ENCODE results near the gene THEMIS2.

The THEMIS2 gene

DNA sequence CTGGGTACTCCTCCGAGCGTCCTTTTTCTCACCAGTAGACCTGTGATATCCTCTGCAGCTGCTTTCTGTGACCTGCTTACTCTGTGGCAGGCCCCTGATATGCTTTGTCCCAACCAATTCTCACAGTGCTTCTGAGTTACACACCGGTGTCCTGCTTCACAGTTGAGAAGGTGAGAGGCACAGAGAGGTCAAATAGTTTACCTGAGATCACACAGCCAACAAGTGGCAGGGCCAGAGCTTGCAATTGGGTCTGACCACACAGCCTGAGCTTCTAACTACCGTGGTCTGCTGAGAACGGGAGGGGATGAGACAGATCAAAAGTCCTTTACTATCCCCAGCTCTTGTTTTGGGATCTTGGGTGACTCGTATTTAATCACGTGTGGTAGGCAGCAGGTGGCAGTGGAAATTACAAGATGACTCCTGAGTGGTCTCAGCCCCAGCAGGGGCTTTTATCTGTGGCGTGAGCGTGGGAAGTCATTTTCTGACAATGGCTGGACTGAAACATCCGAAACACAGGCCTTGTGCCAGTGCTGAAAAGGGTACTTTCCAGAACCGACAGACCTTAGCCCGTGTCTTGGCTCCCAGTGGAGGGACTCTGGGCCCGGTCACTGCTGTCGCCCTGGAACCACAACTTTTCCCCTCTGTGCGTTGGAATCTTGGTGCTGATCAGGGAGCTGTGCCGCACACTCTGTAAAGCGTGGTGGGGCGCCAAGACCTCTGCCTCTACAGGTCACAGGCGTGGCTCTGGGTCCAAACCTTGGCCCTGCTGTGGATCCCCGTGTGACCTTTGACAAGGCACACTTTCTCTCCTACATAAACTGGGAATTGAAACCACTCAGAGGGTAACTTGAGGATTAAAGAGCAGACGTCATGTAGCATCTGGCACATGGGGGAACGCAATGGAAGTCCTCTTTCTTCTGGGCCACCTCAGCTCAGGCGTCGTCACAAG, 11.9 kb downstream of the THEMIS2 start:
- Histone ChIP-seq H3K18ac (ENCODE audit: low read depth in 1 of 2, low read length in 2 of 2) (no peak overlapping the region), H2BK5ac (ENCODE audit: low read depth, low read length, poor library complexity, severe bottlenecking) (no peak overlapping the region), H3K4ac (ENCODE audit: low read depth in 1 of 2, low read length in 2 of 2) (no peak overlapping the region), H3K36me3 (ENCODE audit: control insufficient read depth in 1 of 2, insufficient read depth in 2 of 2, low read depth in 1 of 2, low read length in 2 of 2) (peaks cover 48 to 49% of the 10 kb centered on the region in 2 experiments), H3K4me3 (ENCODE audit: insufficient read depth in 1 of 2, low read depth in 1 of 2, low read length in 2 of 2) (no peak overlapping the region), H3K9ac (ENCODE audit: low read length) (no peak overlapping the region), H3K14ac (ENCODE audit: low read length in 2 of 2) (no peak overlapping the region), H3K79me1 (replicated peaks; ENCODE audit: low read length, poor library complexity, severe bottlenecking) (no peaks in the 10 kb centered on the region), H2AK5ac (ENCODE audit: low read length, severe bottlenecking) (no peak overlapping the region), H3K27ac (ENCODE audit: low read length, poor library complexity, severe bottlenecking) (no peak overlapping the region), H3K27me3 (ENCODE audit: control insufficient read depth in 1 of 2, insufficient read depth in 1 of 2, low read length in 2 of 2) (no peaks in the 10 kb centered on the region), H4K8ac (ENCODE audit: low read length) (no peak overlapping the region), H2AFZ (ENCODE audit: low read depth, low read length) (no peak overlapping the region), H2BK15ac (ENCODE audit: low read depth, poor library complexity, severe bottlenecking) (no peak overlapping the region), H2BK12ac (ENCODE audit: low read length in 2 of 2) (no peak overlapping the region), H3K23ac (ENCODE audit: low read length in 2 of 2) (no peak overlapping the region), H3K9me3 (ENCODE audit: control insufficient read depth, low read length) (no peaks in the 10 kb centered on the region), H3K4me1 (ENCODE audit: control insufficient read depth, insufficient read depth, low read depth, low read length) (peaks cover 5% of the 10 kb centered on the region), H3K4me2 (ENCODE audit: low read length, poor library complexity, severe bottlenecking) (no peak overlapping the region), H4K91ac (ENCODE audit: low read length) (no peak overlapping the region), H2BK120ac (ENCODE audit: low read depth, low read length) (no peak overlapping the region)
- 94% methylated on average over 24 of the region's 24 CpGs for WGBS
- DNase-seq, result no peak

DNA sequence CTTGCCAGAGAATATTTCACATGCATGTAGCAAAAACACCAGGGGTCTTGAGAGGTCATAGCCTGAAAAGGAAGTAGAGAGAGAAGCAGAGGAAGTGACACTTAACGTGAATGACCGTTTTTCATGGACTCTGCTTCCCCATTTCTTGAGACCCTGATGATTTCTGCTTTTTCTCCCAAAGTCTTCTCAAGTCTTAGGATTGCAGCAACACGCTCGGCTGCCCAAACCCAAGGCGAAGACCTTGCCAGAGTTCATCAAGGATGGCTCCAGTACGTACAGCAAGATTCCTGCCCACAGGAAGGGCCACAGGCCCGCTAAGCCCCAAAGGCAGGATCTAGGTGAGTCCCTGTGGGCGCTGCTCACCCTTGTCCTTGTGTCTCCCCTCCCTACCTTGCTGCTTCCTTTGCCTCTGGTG, 12.8 kb downstream of the THEMIS2 start:
- Histone ChIP-seq H2BK15ac (ENCODE audit: low read depth, poor library complexity, severe bottlenecking) (no peak overlapping the region), H4K91ac (ENCODE audit: low read length) (no peak overlapping the region), H3K14ac (ENCODE audit: low read length in 2 of 2) (no peak overlapping the region), H2AK5ac (ENCODE audit: low read length, severe bottlenecking) (no peak overlapping the region), H4K8ac (ENCODE audit: low read length) (no peak overlapping the region), H2BK5ac (ENCODE audit: low read depth, low read length, poor library complexity, severe bottlenecking) (no peak overlapping the region), H3K36me3 (ENCODE audit: control insufficient read depth in 1 of 2, insufficient read depth in 2 of 2, low read depth in 1 of 2, low read length in 2 of 2) (peaks cover 41 to 53% of the 10 kb centered on the region in 2 experiments), H3K4me3 (ENCODE audit: insufficient read depth in 1 of 2, low read depth in 1 of 2, low read length in 2 of 2) (no peak overlapping the region), H3K79me1 (replicated peaks; ENCODE audit: low read length, poor library complexity, severe bottlenecking) (peaks cover 4% of the 10 kb centered on the region), H3K18ac (ENCODE audit: low read depth in 1 of 2, low read length in 2 of 2) (no peak overlapping the region), H2BK12ac (ENCODE audit: low read length in 2 of 2) (no peak overlapping the region), H2AFZ (ENCODE audit: low read depth, low read length) (no peak overlapping the region), H2BK120ac (ENCODE audit: low read depth, low read length) (no peak overlapping the region), H3K27me3 (ENCODE audit: control insufficient read depth in 1 of 2, insufficient read depth in 1 of 2, low read length in 2 of 2) (no peaks in the 10 kb centered on the region), H3K27ac (ENCODE audit: low read length, poor library complexity, severe bottlenecking) (no peak overlapping the region), H3K4me2 (ENCODE audit: low read length, poor library complexity, severe bottlenecking) (no peak overlapping the region), H3K4me1 (ENCODE audit: control insufficient read depth, insufficient read depth, low read depth, low read length) (peaks cover 6% of the 10 kb centered on the region), H3K9me3 (ENCODE audit: control insufficient read depth, low read length) (no peaks in the 10 kb centered on the region), H3K9ac (ENCODE audit: low read length) (no peak overlapping the region), H3K4ac (ENCODE audit: low read depth in 1 of 2, low read length in 2 of 2) (no peak overlapping the region), H3K23ac (ENCODE audit: low read length in 2 of 2) (no peak overlapping the region)
- WGBS, result 93% methylated on average over 8 of the region's 8 CpGs
- no peak for DNase-seq

DNA sequence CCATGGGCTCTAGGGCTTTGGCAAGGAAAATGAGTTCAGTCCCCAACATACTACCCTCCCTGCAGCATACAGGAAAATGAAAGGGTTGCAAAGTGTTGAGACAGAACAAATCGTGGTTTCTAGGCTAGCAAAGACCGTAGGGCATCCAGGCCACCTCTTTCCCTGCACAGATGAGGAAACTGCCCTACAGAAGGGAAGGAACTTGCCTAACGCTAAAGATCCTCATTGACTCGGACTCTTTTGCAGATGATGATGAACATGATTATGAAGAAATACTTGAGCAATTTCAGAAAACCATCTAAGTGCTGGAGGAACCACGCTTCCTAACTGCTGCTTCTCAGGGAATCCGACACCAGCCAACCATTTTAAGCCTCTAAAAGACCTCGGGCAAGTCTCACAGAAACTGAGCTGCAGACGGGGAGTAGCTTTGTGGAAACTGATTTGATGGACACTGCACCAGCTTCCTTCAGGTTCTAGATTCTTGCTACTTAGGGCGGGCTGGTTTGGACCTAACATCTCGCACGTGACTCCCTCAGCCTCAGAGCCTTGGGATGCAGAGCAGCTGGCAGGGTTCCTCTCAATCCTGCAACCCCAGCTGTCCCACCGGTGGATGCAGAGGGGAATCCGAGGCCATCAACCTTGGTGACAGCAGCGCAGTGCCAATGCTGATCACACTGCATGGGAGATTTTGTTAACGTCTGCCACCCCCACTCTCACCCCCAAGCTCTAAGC, 13.4 kb downstream of the THEMIS2 start:
- no peak for DNase-seq
- H3K36me3 ChIP-seq (ENCODE audit: control insufficient read depth in 1 of 2, insufficient read depth in 2 of 2, low read depth in 1 of 2, low read length in 2 of 2), result peaks cover 41 to 56% of the 10 kb centered on the region in 2 experiments
- no peak overlapping the region for H2AFZ ChIP-seq (ENCODE audit: low read depth, low read length)
- H2AK5ac ChIP-seq (ENCODE audit: low read length, severe bottlenecking), result no peak overlapping the region
- no peak overlapping the region for H3K4me3 ChIP-seq (ENCODE audit: insufficient read depth in 1 of 2, low read depth in 1 of 2, low read length in 2 of 2)
- 96% methylated on average over 13 of the region's 15 CpGs for WGBS
- peaks cover 4% of the 10 kb centered on the region for H3K79me1 ChIP-seq (replicated peaks; ENCODE audit: low read length, poor library complexity, severe bottlenecking)
- H3K9me3 ChIP-seq (ENCODE audit: control insufficient read depth, low read length), result no peaks in the 10 kb centered on the region
- H2BK15ac ChIP-seq (ENCODE audit: low read depth, poor library complexity, severe bottlenecking), result no peak overlapping the region
- no peak overlapping the region for H3K4me2 ChIP-seq (ENCODE audit: low read length, poor library complexity, severe bottlenecking)
- H3K23ac ChIP-seq (ENCODE audit: low read length in 2 of 2), result no peak overlapping the region
- no peak overlapping the region for H2BK12ac ChIP-seq (ENCODE audit: low read length in 2 of 2)
- no peak overlapping the region for H3K27ac ChIP-seq (ENCODE audit: low read length, poor library complexity, severe bottlenecking)
- no peak overlapping the region for H3K18ac ChIP-seq (ENCODE audit: low read depth in 1 of 2, low read length in 2 of 2)
- H3K14ac ChIP-seq (ENCODE audit: low read length in 2 of 2), result no peak overlapping the region
- H4K91ac ChIP-seq (ENCODE audit: low read length), result no peak overlapping the region
- no peak overlapping the region for H4K8ac ChIP-seq (ENCODE audit: low read length)
- H3K9ac ChIP-seq (ENCODE audit: low read length), result no peak overlapping the region
- no peaks in the 10 kb centered on the region for H3K27me3 ChIP-seq (ENCODE audit: control insufficient read depth in 1 of 2, insufficient read depth in 1 of 2, low read length in 2 of 2)
- no peak overlapping the region for H2BK120ac ChIP-seq (ENCODE audit: low read depth, low read length)
- H3K4ac ChIP-seq (ENCODE audit: low read depth in 1 of 2, low read length in 2 of 2), result no peak overlapping the region
- H2BK5ac ChIP-seq (ENCODE audit: low read depth, low read length, poor library complexity, severe bottlenecking), result no peak overlapping the region
- peaks cover 6% of the 10 kb centered on the region for H3K4me1 ChIP-seq (ENCODE audit: control insufficient read depth, insufficient read depth, low read depth, low read length)

DNA sequence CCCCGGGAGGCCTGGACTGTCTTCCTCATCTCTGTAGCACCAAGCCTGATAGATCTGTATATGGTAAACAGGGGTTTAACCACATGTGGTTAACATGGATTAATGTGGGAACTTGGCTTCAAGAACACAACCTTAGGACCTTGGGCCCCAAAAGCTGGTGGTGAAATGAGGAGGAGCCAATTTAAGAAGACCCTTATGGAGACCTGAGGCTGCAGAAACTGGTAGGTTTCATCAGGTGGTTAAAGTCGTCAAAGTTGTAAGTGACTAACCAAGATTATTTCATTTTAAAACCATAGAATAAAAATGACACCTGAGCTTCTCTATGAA, 14.0 kb downstream of the THEMIS2 start:
- H3K14ac ChIP-seq (ENCODE audit: low read length in 2 of 2), result no peak overlapping the region
- H2BK15ac ChIP-seq (ENCODE audit: low read depth, poor library complexity, severe bottlenecking), result no peak overlapping the region
- H3K79me1 ChIP-seq (replicated peaks; ENCODE audit: low read length, poor library complexity, severe bottlenecking), result peaks cover 4% of the 10 kb centered on the region
- no peak overlapping the region for H3K4me3 ChIP-seq (ENCODE audit: insufficient read depth in 1 of 2, low read depth in 1 of 2, low read length in 2 of 2)
- H2BK120ac ChIP-seq (ENCODE audit: low read depth, low read length), result no peak overlapping the region
- no peak overlapping the region for H2AFZ ChIP-seq (ENCODE audit: low read depth, low read length)
- DNase-seq, result no peak
- no peaks in the 10 kb centered on the region for H3K27me3 ChIP-seq (ENCODE audit: control insufficient read depth in 1 of 2, insufficient read depth in 1 of 2, low read length in 2 of 2)
- WGBS, result 100% methylated on average over 2 of the region's 2 CpGs
- H2BK5ac ChIP-seq (ENCODE audit: low read depth, low read length, poor library complexity, severe bottlenecking), result no peak overlapping the region
- no peak overlapping the region for H2BK12ac ChIP-seq (ENCODE audit: low read length in 2 of 2)
- no peak overlapping the region for H4K8ac ChIP-seq (ENCODE audit: low read length)
- H3K36me3 ChIP-seq (ENCODE audit: control insufficient read depth in 1 of 2, insufficient read depth in 2 of 2, low read depth in 1 of 2, low read length in 2 of 2), result peaks cover 41 to 61% of the 10 kb centered on the region in 2 experiments
- H3K4ac ChIP-seq (ENCODE audit: low read depth in 1 of 2, low read length in 2 of 2), result no peak overlapping the region
- no peak overlapping the region for H3K9ac ChIP-seq (ENCODE audit: low read length)
- no peak overlapping the region for H2AK5ac ChIP-seq (ENCODE audit: low read length, severe bottlenecking)
- H3K23ac ChIP-seq (ENCODE audit: low read length in 2 of 2), result no peak overlapping the region
- no peak overlapping the region for H3K4me2 ChIP-seq (ENCODE audit: low read length, poor library complexity, severe bottlenecking)
- no peaks in the 10 kb centered on the region for H3K9me3 ChIP-seq (ENCODE audit: control insufficient read depth, low read length)
- peaks cover 6% of the 10 kb centered on the region for H3K4me1 ChIP-seq (ENCODE audit: control insufficient read depth, insufficient read depth, low read depth, low read length)
- H4K91ac ChIP-seq (ENCODE audit: low read length), result no peak overlapping the region
- no peak overlapping the region for H3K18ac ChIP-seq (ENCODE audit: low read depth in 1 of 2, low read length in 2 of 2)
- H3K27ac ChIP-seq (ENCODE audit: low read length, poor library complexity, severe bottlenecking), result no peak overlapping the region

All from mesenchymal stem cell (in vitro differentiated cells and primary cell).